GM18951 (cell line): ENCODE results near the gene TRIP13.
"Not testable (repeated sequence)": the region's sequence is repeated elsewhere in the genome, so short reads cannot be mapped to it uniquely, and the experiment has no call there.

Experiments
- POLR2A ChIP-seq: IDR thresholded peaks from 4 replicates; pipeline ENCODE4 v1.6.1; 2011; ENCODE audit warnings: mild to moderate bottlenecking; ENCODE audit not compliant: insufficient read length, insufficient read depth; ENCODE audit errors: extremely low read depth
- in situ Hi-C: fragments of 300-500 bp; cut with MboI; formaldehyde crosslinking; loops from one replicate; pipeline ENCODE4 v1.12.0; 2022; ENCODE audit warnings: low sequenced_read_pairs, mixed read lengths, inconsistent platforms; ENCODE audit not compliant: unreplicated experiment

TRIP13 gene

DNA sequence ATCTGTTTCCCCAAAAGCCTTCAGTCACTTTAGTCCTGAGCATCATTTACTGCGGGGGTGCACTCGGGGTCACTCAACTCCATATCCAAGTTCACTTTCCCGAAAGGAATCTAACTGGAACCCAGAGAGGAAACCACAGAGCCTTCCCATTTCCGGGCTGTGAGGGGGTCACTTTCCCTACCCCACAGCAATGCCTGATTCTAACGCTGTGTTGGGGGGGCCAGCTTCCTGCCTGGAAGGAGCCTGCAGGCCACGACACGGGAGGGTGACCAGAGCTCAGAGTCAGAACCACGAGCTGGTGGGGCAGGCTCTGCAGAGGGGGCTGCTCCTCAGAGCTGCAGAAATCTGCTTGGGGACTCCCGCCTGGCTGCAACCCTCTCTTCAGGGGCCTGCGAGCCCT is 20.4 kb upstream of the TRIP13 start:
- TF ChIP-seq POLR2A, result no peak
- in situ Hi-C loops, result no loop called here

GRCh38 chr5:873328-873727 is 19.4 kb upstream of the TRIP13 start:
- TF ChIP-seq POLR2A, result no peak
- in situ Hi-C loops, result no loop called here

- no peak for TF ChIP-seq POLR2A
- in situ Hi-C loops, result no loop called here
Measured at GRCh38 chr5:875931-876330, 16.8 kb upstream of the TRIP13 start.

GRCh38 chr5:876398-877365 is 16.0 kb upstream of the TRIP13 start:
- TF ChIP-seq POLR2A, result no peak
- in situ Hi-C loops, result no loop called here

DNA sequence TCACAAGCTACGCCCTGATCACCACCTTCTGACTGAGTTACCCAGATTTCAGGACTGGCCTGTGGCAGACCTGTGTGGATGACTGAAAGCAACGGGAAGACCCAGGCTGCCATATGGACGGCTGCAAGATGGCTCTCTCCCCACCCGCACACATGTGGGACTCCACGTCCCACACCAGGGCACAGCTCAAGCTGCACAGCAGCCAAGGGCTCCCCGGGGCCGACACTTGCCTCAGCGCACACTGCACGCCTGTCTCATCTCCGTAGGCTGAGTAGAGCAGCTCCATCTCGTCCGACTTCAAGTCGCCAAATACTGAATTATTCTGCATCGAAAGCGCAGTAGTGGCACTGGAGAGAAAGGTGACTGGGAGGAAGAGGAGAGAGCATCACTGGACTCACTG is 14.6 kb upstream of the TRIP13 start:
- TF ChIP-seq POLR2A, result no peak
- in situ Hi-C loops, result no loop called here

DNA sequence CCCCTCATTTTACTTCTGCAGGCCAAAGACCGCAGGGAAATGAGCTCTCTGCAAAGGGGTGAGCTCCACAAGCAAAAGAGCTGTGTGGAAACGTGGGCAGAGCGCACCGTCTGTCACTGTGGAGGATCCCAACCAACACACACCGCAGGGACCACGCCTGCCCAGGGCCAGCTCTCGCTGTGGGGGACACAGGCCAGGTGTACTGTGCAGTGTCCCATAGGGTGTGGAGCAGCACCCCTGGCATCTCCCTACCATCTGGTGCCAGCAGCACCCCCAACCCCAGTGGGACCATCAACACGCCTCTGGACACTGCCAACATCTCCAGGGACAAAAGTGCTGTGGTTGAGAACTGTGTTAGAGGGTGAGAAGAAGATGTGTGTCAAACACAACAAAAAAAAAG is 14.0 kb upstream of the TRIP13 start:
- in situ Hi-C loops, result not testable (repeated sequence)

- TF ChIP-seq POLR2A, result no peak
- in situ Hi-C loops, result no loop called here
Measured at GRCh38 chr5:880816-881550, 11.7 kb upstream of the TRIP13 start.

- in situ Hi-C loops, result no loop called here
- no peak for TF ChIP-seq POLR2A
Measured at GRCh38 chr5:881551-881935, 11.1 kb upstream of the TRIP13 start.

DNA sequence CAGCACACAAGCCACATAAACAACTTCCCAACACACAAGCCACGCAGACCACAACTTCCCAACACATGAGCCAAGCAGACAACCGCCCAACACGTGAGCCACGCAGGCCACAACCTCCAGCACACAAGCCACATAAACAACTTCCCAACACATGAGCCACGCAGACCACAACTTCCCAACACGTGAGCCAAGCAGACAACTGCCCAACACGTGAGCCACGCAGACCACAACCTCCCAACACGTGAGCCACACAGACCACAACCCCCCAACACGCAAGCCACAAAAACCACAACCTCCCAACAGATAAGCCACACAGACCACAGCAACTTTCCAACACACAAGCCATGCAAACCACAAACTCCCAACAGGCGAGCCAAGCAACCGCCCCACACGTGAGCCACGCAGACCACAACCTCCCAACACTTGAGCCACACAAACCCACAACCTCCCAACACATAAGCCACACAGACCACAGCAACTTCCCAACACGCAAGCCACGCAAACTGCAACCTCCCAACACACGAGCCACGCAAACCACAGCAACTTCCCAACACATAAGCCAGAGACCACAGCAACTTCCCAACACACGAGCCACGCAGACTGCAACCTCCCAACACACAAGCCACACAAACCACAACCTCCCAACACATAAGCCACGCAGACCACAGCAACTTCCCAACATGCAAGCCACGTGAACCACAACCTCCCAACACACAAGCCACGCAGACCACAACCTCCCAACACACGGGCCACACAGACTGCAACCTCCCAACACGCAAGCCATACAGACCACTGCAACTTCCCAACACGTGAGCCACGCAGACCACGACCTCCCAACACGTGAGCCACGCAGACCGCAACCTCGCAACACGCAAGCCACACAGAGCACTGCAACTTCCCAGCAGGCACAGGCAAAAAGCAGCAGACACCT is 10.2 kb upstream of the TRIP13 start:
- no peak for TF ChIP-seq POLR2A

GRCh38 chr5:883475-884181 is 9.1 kb upstream of the TRIP13 start:
- no peak for TF ChIP-seq POLR2A
- in situ Hi-C loops, result no loop called here

More for the DNA sequence above, 10.2 kb upstream of the TRIP13 start:
- in situ Hi-C loops, result no loop called here

GRCh38 chr5:884345-885126 is 8.1 kb upstream of the TRIP13 start:
- no peak for TF ChIP-seq POLR2A
- in situ Hi-C loops, result no loop called here

- TF ChIP-seq POLR2A, result no peak
- in situ Hi-C loops, result no loop called here
Measured at GRCh38 chr5:885127-885442, 7.6 kb upstream of the TRIP13 start.
